Right atrium auricular region (tissue), 2 donors: ENCODE results near the gene SFTA2. TPM values are rescaled to one million over a fixed set of nuclear protein-coding genes. Genes with fewer than 3 reads are reported as not detected.
"Not testable (repeated sequence)": the region's sequence is repeated elsewhere in the genome, so short reads cannot be mapped to it uniquely, and the experiment has no call there.

Source experiments
- DNase-seq: peaks from one replicate; pipeline ENCODE4 v3.0.0-alpha.2; 2019; ENCODE audit warnings: low spot score
- H3K27ac ChIP-seq, 2 donors: fragments of 200-600 bp; sonication (generic); 1 replicate in 1 of 2; 2 replicates in 1 of 2; pipeline ENCODE4 v1.5.1; 2016 to 2019
- H3K27me3 ChIP-seq, 2 donors: fragments of 200-600 bp; sonication (generic); one replicate each; pipeline versions ENCODE4 v1.5.1 to v1.6.0; 2017 to 2019
- H3K36me3 ChIP-seq: fragments of 200-600 bp; sonication (generic); one replicate; pipeline ENCODE4 v1.5.1; 2016
- H3K4me1 ChIP-seq, 2 donors: fragments of 200-600 bp; sonication (generic); one replicate each; pipeline versions ENCODE4 v1.5.1 to v1.6.0; 2017 to 2019
- H3K4me3 ChIP-seq, 2 donors: fragments of 200-600 bp; sonication (generic); 1 replicate in 1 of 2; 2 replicates in 1 of 2; pipeline ENCODE4 v1.5.1; 2017 to 2019; ENCODE audit warnings: mild to moderate bottlenecking in 1 of 2, moderate library complexity in 1 of 2
- H3K9me3 ChIP-seq, 2 donors: fragments of 200-600 bp; sonication (generic); one replicate each; pipeline ENCODE4 v1.5.1; 2019
- CTCF ChIP-seq, 2 donors: fragments of 200-600 bp; sonication (generic); IDR thresholded peaks; one replicate each; pipeline ENCODE4 v1.5.1; 2019; ENCODE audit warnings: antibody characterized with exemption in 2 of 2
- total RNA-seq, 2 donors: library from RNA; depleted of rRNA; stranded (reverse); fragments of >200 nt; gene quantifications; one replicate each; pipeline ENCODE4 v1.1.0, GENCODE V29; 2016

The SFTA2 gene
- total RNA-seq, 2 donors from 2014 or later, result not detected

- DNase-seq, result no peak
- no peak for TF ChIP-seq CTCF (IDR thresholded peaks at IDR 0.05)
- Histone ChIP-seq H3K27me3 (no peaks in the 10 kb centered on the region), H3K4me1 (peaks cover 0 to 11% of the 10 kb centered on the region in 2 donors), H3K36me3 (peaks cover 33% of the 10 kb centered on the region), H3K9me3 (peaks cover 0 to 10% of the 10 kb centered on the region in 2 donors), H3K27ac (peak overlapping the region in 1 of 2 donors; percentile 48), H3K4me3 (no peak overlapping the region)
Observed at GRCh38 chr6:30926644-30927043, 5.3 kb downstream of the SFTA2 start.

GRCh38 chr6:30924040-30924627, 7.8 kb downstream of the SFTA2 start:
- not testable (repeated sequence) for H3K27ac ChIP-seq, H3K4me3 ChIP-seq, H3K9me3 ChIP-seq, DNase-seq, H3K27me3 ChIP-seq
- Histone ChIP-seq H3K36me3 (peaks cover 54% of the 10 kb centered on the region), H3K4me1 (peaks cover 0 to 11% of the 10 kb centered on the region in 2 donors)

GRCh38 chr6:30922447-30922852, 9.5 kb downstream of the SFTA2 start:
- H3K4me1 ChIP-seq, result peaks cover 0 to 11% of the 10 kb centered on the region in 2 donors
- no peak overlapping the region for H3K27ac ChIP-seq
- DNase-seq, result no peak
- no peaks in the 10 kb centered on the region for H3K27me3 ChIP-seq
- no peak overlapping the region for H3K4me3 ChIP-seq
- TF ChIP-seq CTCF (IDR thresholded peaks at IDR 0.05), result no peak
- peaks cover 61% of the 10 kb centered on the region for H3K36me3 ChIP-seq
- no peaks in the 10 kb centered on the region for H3K9me3 ChIP-seq

GRCh38 chr6:30918670-30919069, 13.3 kb downstream of the SFTA2 start:
- no peaks in the 10 kb centered on the region for H3K9me3 ChIP-seq
- no peak for TF ChIP-seq CTCF (IDR thresholded peaks at IDR 0.05)

GRCh38 chr6:30917487-30917886, 14.5 kb downstream of the SFTA2 start:
- Histone ChIP-seq H3K4me1 (peaks cover 0 to 25% of the 10 kb centered on the region in 2 donors), H3K9me3 (no peaks in the 10 kb centered on the region), H3K27ac (no peak overlapping the region), H3K36me3 (peaks cover 37% of the 10 kb centered on the region), H3K27me3 (no peaks in the 10 kb centered on the region), H3K4me3 (no peak overlapping the region)
- TF ChIP-seq CTCF (IDR thresholded peaks at IDR 0.05), result no peak
- DNase-seq, result no peak

More at GRCh38 chr6:30918670-30919069, 13.3 kb downstream of the SFTA2 start:
- Histone ChIP-seq H3K4me3 (no peak overlapping the region), H3K36me3 (peaks cover 47% of the 10 kb centered on the region), H3K27me3 (no peaks in the 10 kb centered on the region), H3K27ac (no peak overlapping the region), H3K4me1 (peaks cover 0 to 21% of the 10 kb centered on the region in 2 donors)
- DNase-seq, result no peak

GRCh38 chr6:30917041-30917440, 14.9 kb downstream of the SFTA2 start:
- Histone ChIP-seq H3K27me3 (no peaks in the 10 kb centered on the region), H3K36me3 (peaks cover 37% of the 10 kb centered on the region), H3K4me1 (peaks cover 0 to 25% of the 10 kb centered on the region in 2 donors), H3K27ac (no peak overlapping the region), H3K4me3 (no peak overlapping the region), H3K9me3 (no peaks in the 10 kb centered on the region)
- TF ChIP-seq CTCF (IDR thresholded peaks at IDR 0.05), result no peak
- DNase-seq, result no peak
